ENCODE results near the gene UROC1.

Gene UROC1

GRCh38 chr3:126557415-126557745, 39.8 kb upstream of the UROC1 start:
- no peak overlapping the region for H4K8ac ChIP-seq (ENCODE audit: low read depth, low read length)
- peaks cover 0 to 8% (median 0%) of the 10 kb centered on the region in 3 experiments for H3K27me3 ChIP-seq (ENCODE audit: control insufficient read depth in 3 of 3, insufficient read depth in 3 of 3, low read depth in 1 of 3, low read length in 3 of 3)
- peaks cover 0 to 3% of the 10 kb centered on the region in 2 donors for H3K4me1 ChIP-seq (ENCODE audit: control insufficient read depth in 2 of 2, insufficient read depth in 1 of 2, low read depth in 1 of 2, low read length in 2 of 2)
- H2AK5ac ChIP-seq (ENCODE audit: low read depth, low read length), result no peak overlapping the region
- no peak overlapping the region for H2BK12ac ChIP-seq (ENCODE audit: low read length)
- no peak overlapping the region for H3K14ac ChIP-seq (ENCODE audit: low read length)
- WGBS, 2 donors (ENCODE audit: extremely low coverage in 2 of 2, insufficient read length in 2 of 2, insufficient replicate concordance in 1 of 2), result no CpG with 5 or more reads among the region's 11 CpGs
- DNase-seq (ENCODE audit: low spot score), result no peak
- H3K9ac ChIP-seq (ENCODE audit: low read depth, low read length, poor library complexity), result peak overlapping the region; percentile 66
- no peak overlapping the region for H2AFZ ChIP-seq (ENCODE audit: low read length)
- H2BK15ac ChIP-seq (ENCODE audit: low read length), result no peak overlapping the region
- H3K9me3 ChIP-seq (replicated peaks in 1 of 2; ENCODE audit: control insufficient read depth in 2 of 2, insufficient read depth in 1 of 2, low read depth in 1 of 2, low read length in 2 of 2), result no peaks in the 10 kb centered on the region
- H3K23ac ChIP-seq (ENCODE audit: low read depth, low read length, poor library complexity), result no peak overlapping the region
- no peak overlapping the region for H3K4ac ChIP-seq (ENCODE audit: low read length)
- no peak overlapping the region for H3K4me3 ChIP-seq (ENCODE audit: low read length in 2 of 2)
- no peak overlapping the region for H2BK120ac ChIP-seq (ENCODE audit: low read depth, low read length)
- no peak overlapping the region for H4K91ac ChIP-seq (ENCODE audit: low read depth, low read length, poor library complexity)
- H3K4me2 ChIP-seq (ENCODE audit: insufficient read depth, low read length, poor library complexity, severe bottlenecking), result no peak overlapping the region
- peak overlapping the region; percentile 35 for H3K18ac ChIP-seq (ENCODE audit: low read length)
- H3K79me1 ChIP-seq (ENCODE audit: low read depth, low read length), result peaks cover 5% of the 10 kb centered on the region
- H2BK5ac ChIP-seq (ENCODE audit: low read length), result no peak overlapping the region
- H3K27ac ChIP-seq (replicated peaks; ENCODE audit: low read length), result no peak overlapping the region
- no peaks in the 10 kb centered on the region for H3K36me3 ChIP-seq (replicated peaks in 1 of 2; ENCODE audit: control insufficient read depth in 2 of 2, insufficient read depth in 2 of 2, low read length in 2 of 2)

DNA sequence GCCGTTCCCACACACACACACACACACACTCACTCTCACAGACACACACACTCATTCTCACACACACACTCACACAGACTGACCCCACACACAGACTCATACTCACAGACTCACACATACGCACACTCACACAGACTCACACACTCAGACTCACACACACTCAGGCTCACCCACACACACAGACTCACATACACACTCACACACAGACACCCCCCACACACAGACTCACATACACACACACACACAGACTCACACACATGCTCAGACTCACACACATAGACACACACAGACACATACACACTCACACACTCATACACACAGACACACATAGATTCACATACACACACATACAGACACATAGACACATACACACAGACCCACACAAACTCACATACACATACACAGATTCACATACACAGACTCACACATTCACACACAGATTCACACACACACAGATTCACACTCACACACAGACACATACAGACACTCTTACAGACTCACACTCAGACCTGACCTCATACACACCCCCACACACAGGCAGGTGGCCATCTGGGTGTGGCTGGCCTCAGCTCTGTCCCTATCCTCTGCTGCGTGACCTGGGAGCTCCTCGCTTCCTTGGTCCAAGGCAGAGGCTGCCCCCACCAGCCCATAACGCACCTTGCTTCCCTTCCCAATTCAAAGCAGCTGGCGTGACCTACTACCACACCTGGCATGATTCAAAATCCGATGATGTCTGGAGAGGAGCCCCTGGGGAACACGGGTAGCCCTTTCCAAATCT, 39.3 kb upstream of the UROC1 start:
- H3K4me1 ChIP-seq (ENCODE audit: control insufficient read depth in 2 of 2, insufficient read depth in 1 of 2, low read depth in 1 of 2, low read length in 2 of 2), result peaks cover 0 to 3% of the 10 kb centered on the region in 2 donors
- no peak overlapping the region for H3K27ac ChIP-seq (replicated peaks; ENCODE audit: low read length)
- H4K8ac ChIP-seq (ENCODE audit: low read depth, low read length), result no peak overlapping the region
- WGBS, 2 donors (ENCODE audit: extremely low coverage in 2 of 2, insufficient read length in 2 of 2, insufficient replicate concordance in 1 of 2), result no CpG with 5 or more reads among the region's 8 CpGs
- peak overlapping the region; percentile 17 for H3K9ac ChIP-seq (ENCODE audit: low read depth, low read length, poor library complexity)
- H3K4me3 ChIP-seq (ENCODE audit: low read length in 2 of 2), result peak overlapping the region in 1 of 2 donors; percentile 44
- H2BK15ac ChIP-seq (ENCODE audit: low read length), result no peak overlapping the region
- no peak overlapping the region for H3K18ac ChIP-seq (ENCODE audit: low read length)
- H3K27me3 ChIP-seq (ENCODE audit: control insufficient read depth in 3 of 3, insufficient read depth in 3 of 3, low read depth in 1 of 3, low read length in 3 of 3), result peaks cover 0 to 8% (median 0%) of the 10 kb centered on the region in 3 experiments
- no peak overlapping the region for H3K4ac ChIP-seq (ENCODE audit: low read length)
- no peak for DNase-seq (ENCODE audit: low spot score)
- H3K14ac ChIP-seq (ENCODE audit: low read length), result peak overlapping the region; percentile 56
- peak overlapping the region; percentile 28 for H2AK5ac ChIP-seq (ENCODE audit: low read depth, low read length)
- peaks cover 5% of the 10 kb centered on the region for H3K79me1 ChIP-seq (ENCODE audit: low read depth, low read length)
- H3K23ac ChIP-seq (ENCODE audit: low read depth, low read length, poor library complexity), result peak overlapping the region; percentile 55
- no peaks in the 10 kb centered on the region for H3K36me3 ChIP-seq (replicated peaks in 1 of 2; ENCODE audit: control insufficient read depth in 2 of 2, insufficient read depth in 2 of 2, low read length in 2 of 2)
- H3K9me3 ChIP-seq (replicated peaks in 1 of 2; ENCODE audit: control insufficient read depth in 2 of 2, insufficient read depth in 1 of 2, low read depth in 1 of 2, low read length in 2 of 2), result no peaks in the 10 kb centered on the region
- H3K4me2 ChIP-seq (ENCODE audit: insufficient read depth, low read length, poor library complexity, severe bottlenecking), result no peak overlapping the region
- H4K91ac ChIP-seq (ENCODE audit: low read depth, low read length, poor library complexity), result no peak overlapping the region
- no peak overlapping the region for H2BK12ac ChIP-seq (ENCODE audit: low read length)
- H2AFZ ChIP-seq (ENCODE audit: low read length), result no peak overlapping the region
- H2BK120ac ChIP-seq (ENCODE audit: low read depth, low read length), result no peak overlapping the region
- H2BK5ac ChIP-seq (ENCODE audit: low read length), result no peak overlapping the region

DNA sequence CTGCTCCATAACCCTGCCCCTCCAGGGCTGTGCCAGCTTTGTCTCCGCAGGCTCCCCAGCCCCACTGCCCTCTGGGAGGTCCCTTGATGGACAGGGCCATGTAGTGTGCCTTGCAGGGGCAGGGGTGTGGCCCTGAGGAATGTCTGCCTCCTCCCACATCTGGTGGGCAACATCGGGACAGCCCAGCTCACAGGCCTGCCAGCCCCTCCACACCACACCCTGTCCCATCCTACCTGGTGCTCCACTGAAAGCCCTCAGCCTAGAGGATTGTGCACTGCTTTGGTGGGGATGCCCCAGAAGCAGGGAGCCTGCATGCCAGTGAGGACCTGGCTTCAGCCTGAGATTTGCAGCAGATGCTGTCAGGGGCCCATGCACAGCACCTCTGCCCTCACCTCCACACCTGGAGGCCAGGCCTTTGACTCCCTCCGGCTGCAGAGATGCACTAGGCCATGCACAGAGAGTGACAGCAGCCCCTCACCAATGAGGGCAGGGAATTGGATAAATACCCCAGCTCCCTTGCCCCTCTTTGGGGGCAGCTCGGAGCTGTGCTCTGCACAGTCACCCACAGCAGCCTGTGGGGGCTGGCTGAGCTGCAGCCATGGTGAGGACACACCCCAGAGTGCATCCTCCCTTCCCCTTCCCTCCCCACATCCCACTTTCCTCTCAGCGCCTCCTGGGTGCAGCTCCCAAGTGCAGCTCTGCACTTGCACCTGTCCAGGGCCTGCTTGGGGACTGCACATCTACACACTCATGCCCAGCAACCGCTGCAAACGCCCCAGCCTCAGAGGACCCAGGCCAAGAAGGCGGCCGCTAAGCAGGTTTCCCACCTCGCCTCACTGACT, 38.4 kb upstream of the UROC1 start:
- H3K4me3 ChIP-seq (ENCODE audit: low read length in 2 of 2), result peak overlapping the region in 1 of 2 donors; percentile 44
- peak overlapping the region; percentile 79 for H4K91ac ChIP-seq (ENCODE audit: low read depth, low read length, poor library complexity)
- H3K4me2 ChIP-seq (ENCODE audit: insufficient read depth, low read length, poor library complexity, severe bottlenecking), result no peak overlapping the region
- H3K27me3 ChIP-seq (ENCODE audit: control insufficient read depth in 3 of 3, insufficient read depth in 3 of 3, low read depth in 1 of 3, low read length in 3 of 3), result peaks cover 0 to 8% (median 0%) of the 10 kb centered on the region in 3 experiments
- peak overlapping the region; percentile 77 for H3K18ac ChIP-seq (ENCODE audit: low read length)
- H3K27ac ChIP-seq (replicated peaks; ENCODE audit: low read length), result no peak overlapping the region
- no peak overlapping the region for H2BK12ac ChIP-seq (ENCODE audit: low read length)
- peak overlapping the region; percentile 55 for H3K23ac ChIP-seq (ENCODE audit: low read depth, low read length, poor library complexity)
- no peak overlapping the region for H4K8ac ChIP-seq (ENCODE audit: low read depth, low read length)
- H3K9me3 ChIP-seq (replicated peaks in 1 of 2; ENCODE audit: control insufficient read depth in 2 of 2, insufficient read depth in 1 of 2, low read depth in 1 of 2, low read length in 2 of 2), result no peaks in the 10 kb centered on the region
- WGBS, 2 donors (ENCODE audit: extremely low coverage in 2 of 2, insufficient read length in 2 of 2, insufficient replicate concordance in 1 of 2), result no CpG with 5 or more reads among the region's 10 CpGs
- no peak overlapping the region for H2AFZ ChIP-seq (ENCODE audit: low read length)
- DNase-seq (ENCODE audit: low spot score), result no peak
- H2BK120ac ChIP-seq (ENCODE audit: low read depth, low read length), result no peak overlapping the region
- peak overlapping the region; percentile 29 for H2BK5ac ChIP-seq (ENCODE audit: low read length)
- H3K4me1 ChIP-seq (ENCODE audit: control insufficient read depth in 2 of 2, insufficient read depth in 1 of 2, low read depth in 1 of 2, low read length in 2 of 2), result peaks cover 0 to 3% of the 10 kb centered on the region in 2 donors
- H2AK5ac ChIP-seq (ENCODE audit: low read depth, low read length), result peak overlapping the region; percentile 91
- no peak overlapping the region for H2BK15ac ChIP-seq (ENCODE audit: low read length)
- H3K9ac ChIP-seq (ENCODE audit: low read depth, low read length, poor library complexity), result peak overlapping the region; percentile 67
- peak overlapping the region; percentile 90 for H3K14ac ChIP-seq (ENCODE audit: low read length)
- H3K4ac ChIP-seq (ENCODE audit: low read length), result no peak overlapping the region
- peaks cover 5% of the 10 kb centered on the region for H3K79me1 ChIP-seq (ENCODE audit: low read depth, low read length)
- no peaks in the 10 kb centered on the region for H3K36me3 ChIP-seq (replicated peaks in 1 of 2; ENCODE audit: control insufficient read depth in 2 of 2, insufficient read depth in 2 of 2, low read length in 2 of 2)
